Mesenchymal stem cell (in vitro differentiated cells and primary cell): Measurements from ENCODE around the gene CASKIN1.

Experiments used
- DNase-seq: peaks from one replicate; pipeline ENCODE4 v3.0.0-alpha.2; 2013
- H2AFZ ChIP-seq: one replicate; pipeline ENCODE4 v1.6.1; 2013; ENCODE audit warnings: low read depth, mild to moderate bottlenecking, control low read depth, inconsistent platforms, low read length, moderate library complexity
- H2AK5ac ChIP-seq: 2 replicates; pipeline ENCODE4 v1.6.1; 2013; ENCODE audit warnings: low read length, moderate library complexity, mild to moderate bottlenecking, inconsistent platforms; ENCODE audit not compliant: severe bottlenecking
- H2BK120ac ChIP-seq: one replicate; pipeline ENCODE4 v1.6.1; 2013; ENCODE audit warnings: low read depth, mild to moderate bottlenecking, inconsistent platforms, low read length, moderate library complexity
- H2BK12ac ChIP-seq, 2 experiments: one replicate each; pipeline ENCODE4 v1.6.1; 2013; ENCODE audit warnings: inconsistent platforms in 2 of 2, low read length in 2 of 2, mild to moderate bottlenecking in 2 of 2, moderate library complexity in 2 of 2, control low read depth in 1 of 2
- H2BK15ac ChIP-seq: one replicate; pipeline ENCODE4 v1.6.1; 2013; ENCODE audit warnings: mild to moderate bottlenecking, low read depth, inconsistent platforms; ENCODE audit not compliant: poor library complexity, severe bottlenecking
- H2BK5ac ChIP-seq: 2 replicates; pipeline ENCODE4 v1.6.1; 2013; ENCODE audit warnings: low read depth, mild to moderate bottlenecking, low read length, control low read depth, inconsistent platforms; ENCODE audit not compliant: poor library complexity, severe bottlenecking
- H3K14ac ChIP-seq, 2 experiments: one replicate each; pipeline ENCODE4 v1.6.1; 2013; ENCODE audit warnings: inconsistent platforms in 2 of 2, low read length in 2 of 2, control low read depth in 1 of 2, mild to moderate bottlenecking in 1 of 2, moderate library complexity in 1 of 2
- H3K18ac ChIP-seq, 2 experiments: one replicate each; pipeline ENCODE4 v1.6.1; 2013; ENCODE audit warnings: inconsistent platforms in 2 of 2, low read length in 2 of 2, control low read depth in 1 of 2, low read depth in 1 of 2, mild to moderate bottlenecking in 1 of 2
- H3K23ac ChIP-seq, 2 experiments: one replicate each; pipeline ENCODE4 v1.6.1; 2013; ENCODE audit warnings: inconsistent platforms in 2 of 2, low read length in 2 of 2, mild to moderate bottlenecking in 2 of 2, moderate library complexity in 2 of 2, control low read depth in 1 of 2
- H3K27ac ChIP-seq: 2 replicates; pipeline ENCODE4 v1.5.1; 2013; ENCODE audit warnings: mild to moderate bottlenecking, moderate library complexity, low read length, control low read depth, inconsistent platforms; ENCODE audit not compliant: poor library complexity, severe bottlenecking
- H3K27me3 ChIP-seq, 2 experiments: 2 replicates each; pipeline versions ENCODE4 v1.6.1 to v1.7.0; 2013; ENCODE audit warnings: low read length in 2 of 2, mild to moderate bottlenecking in 2 of 2, moderate library complexity in 2 of 2, control low read depth in 1 of 2, inconsistent platforms in 1 of 2; ENCODE audit not compliant: control insufficient read depth in 1 of 2, insufficient read depth in 1 of 2
- H3K36me3 ChIP-seq, 2 experiments: 2 replicates each; pipeline versions ENCODE4 v1.6.1 to v1.7.0; 2013; ENCODE audit warnings: low read length in 2 of 2, control low read depth in 1 of 2, inconsistent platforms in 1 of 2, low read depth in 1 of 2, mild to moderate bottlenecking in 1 of 2; ENCODE audit not compliant: insufficient read depth in 2 of 2, control insufficient read depth in 1 of 2
- H3K4ac ChIP-seq, 2 experiments: one replicate each; pipeline ENCODE4 v1.6.1; 2013; ENCODE audit warnings: inconsistent platforms in 2 of 2, low read length in 2 of 2, mild to moderate bottlenecking in 2 of 2, moderate library complexity in 2 of 2, control low read depth in 1 of 2, low read depth in 1 of 2
- H3K4me1 ChIP-seq: 2 replicates; pipeline ENCODE4 v1.6.1; 2013; ENCODE audit warnings: low read depth, low read length, control low read depth; ENCODE audit not compliant: control insufficient read depth, insufficient read depth
- H3K4me2 ChIP-seq: 2 replicates; pipeline ENCODE4 v1.6.1; 2013; ENCODE audit warnings: low read length, mild to moderate bottlenecking, inconsistent platforms; ENCODE audit not compliant: poor library complexity, severe bottlenecking
- H3K4me3 ChIP-seq, 2 experiments: 2 replicates each; pipeline versions ENCODE4 v1.5.1 to v1.7.0; 2013; ENCODE audit warnings: low read length in 2 of 2, mild to moderate bottlenecking in 2 of 2, control low read depth in 1 of 2, low read depth in 1 of 2; ENCODE audit not compliant: insufficient read depth in 1 of 2
- H3K79me1 ChIP-seq: replicated peaks from 2 replicates; pipeline ENCODE4 v1.6.1; 2013; ENCODE audit warnings: mild to moderate bottlenecking, control low read depth, low read length, inconsistent platforms; ENCODE audit not compliant: poor library complexity, severe bottlenecking
- H3K9ac ChIP-seq: 2 replicates; pipeline ENCODE4 v1.7.0; 2013; ENCODE audit warnings: mild to moderate bottlenecking, low read length, moderate library complexity
- H3K9me3 ChIP-seq: 2 replicates; pipeline ENCODE4 v1.7.0; 2013; ENCODE audit warnings: mild to moderate bottlenecking, low read length; ENCODE audit not compliant: control insufficient read depth
- H4K8ac ChIP-seq: one replicate; pipeline ENCODE4 v1.6.1; 2013; ENCODE audit warnings: inconsistent platforms, mild to moderate bottlenecking, low read length, moderate library complexity
- H4K91ac ChIP-seq: one replicate; pipeline ENCODE4 v1.6.1; 2013; ENCODE audit warnings: mild to moderate bottlenecking, low read length, inconsistent platforms
- WGBS: methylation state at CpG from one replicate; pipeline ENCODE4 v1.1.7; 2013; ENCODE audit warnings: mixed read lengths; 5-methylcytosine and 5-hydroxymethylcytosine counted together

The CASKIN1 gene

GRCh38 chr16:2213817-2214718 lies 17.7 kb upstream of the CASKIN1 start:
- H4K91ac ChIP-seq = peak overlapping the region; percentile 79
- H3K36me3 ChIP-seq = peaks cover 11 to 34% of the 10 kb centered on the region in 2 experiments
- peak overlapping the region; percentile 86 for H3K9ac ChIP-seq
- peak overlapping the region; percentile 54 for H2BK120ac ChIP-seq
- H2BK15ac ChIP-seq = peak overlapping the region; percentile 75
- H3K79me1 ChIP-seq = peaks cover 17% of the 10 kb centered on the region
- peak overlapping the region in 1 of 2 experiments; percentile 80 for H2BK12ac ChIP-seq
- peak overlapping the region; percentile 39 for H2AFZ ChIP-seq
- H3K27me3 ChIP-seq = no peaks in the 10 kb centered on the region
- no peak overlapping the region for H2AK5ac ChIP-seq
- H3K23ac ChIP-seq = peak overlapping the region in 1 of 2 experiments; percentile 91
- H4K8ac ChIP-seq = peak overlapping the region; percentile 14
- H3K9me3 ChIP-seq = no peaks in the 10 kb centered on the region
- no peak overlapping the region for H2BK5ac ChIP-seq
- peak overlapping the region; percentile 73 to 95 for H3K18ac ChIP-seq
- WGBS = 1% methylated on average over 71 of the region's 98 CpGs
- H3K4me1 ChIP-seq = peaks cover 34% of the 10 kb centered on the region
- H3K4me3 ChIP-seq = peak overlapping the region; percentile 81 to 91
- peak overlapping the region; percentile 50 to 85 for H3K4ac ChIP-seq
- DNase-seq = no peak
- peak overlapping the region in 1 of 2 experiments; percentile 94 for H3K14ac ChIP-seq
- H3K4me2 ChIP-seq = peak overlapping the region; percentile 95
- no peak overlapping the region for H3K27ac ChIP-seq

GRCh38 chr16:2212362-2213324 lies 16.2 kb upstream of the CASKIN1 start:
- no peak overlapping the region for H2BK120ac ChIP-seq
- no peak overlapping the region for H2BK5ac ChIP-seq
- H3K4me3 ChIP-seq = peak overlapping the region in 1 of 2 experiments; percentile 81
- no peak overlapping the region for H2BK15ac ChIP-seq
- WGBS = 82% methylated on average over 18 of the region's 19 CpGs
- peak overlapping the region; percentile 43 for H4K91ac ChIP-seq
- H2AK5ac ChIP-seq = no peak overlapping the region
- H3K23ac ChIP-seq = peak overlapping the region in 1 of 2 experiments; percentile 74
- H3K14ac ChIP-seq = no peak overlapping the region
- peaks cover 37% of the 10 kb centered on the region for H3K4me1 ChIP-seq
- peaks cover 25 to 49% of the 10 kb centered on the region in 2 experiments for H3K36me3 ChIP-seq
- H3K4ac ChIP-seq = no peak overlapping the region
- H4K8ac ChIP-seq = no peak overlapping the region
- H3K9me3 ChIP-seq = no peaks in the 10 kb centered on the region
- peak overlapping the region in 1 of 2 experiments; percentile 50 for H3K18ac ChIP-seq
- peak overlapping the region; percentile 86 for H3K9ac ChIP-seq
- no peaks in the 10 kb centered on the region for H3K27me3 ChIP-seq
- no peak overlapping the region for H2AFZ ChIP-seq
- no peak overlapping the region for H3K27ac ChIP-seq
- H3K4me2 ChIP-seq = peak overlapping the region; percentile 95
- H2BK12ac ChIP-seq = peak overlapping the region in 1 of 2 experiments; percentile 31
- no peak for DNase-seq
- H3K79me1 ChIP-seq = peaks cover 28% of the 10 kb centered on the region

GRCh38 chr16:2211923-2212347 lies 15.5 kb upstream of the CASKIN1 start:
- Histone ChIP-seq H2BK12ac (no peak overlapping the region), H2AK5ac (no peak overlapping the region), H3K18ac (no peak overlapping the region), H3K27me3 (no peaks in the 10 kb centered on the region), H3K9ac (peak overlapping the region; percentile 86), H3K27ac (no peak overlapping the region), H3K4me2 (no peak overlapping the region), H3K9me3 (no peaks in the 10 kb centered on the region), H3K4me1 (peaks cover 37% of the 10 kb centered on the region), H2BK5ac (no peak overlapping the region), H3K14ac (no peak overlapping the region), H2AFZ (no peak overlapping the region), H2BK120ac (no peak overlapping the region), H3K79me1 (peaks cover 30% of the 10 kb centered on the region), H3K23ac (no peak overlapping the region), H3K36me3 (peaks cover 31 to 56% of the 10 kb centered on the region in 2 experiments), H4K91ac (peak overlapping the region; percentile 47), H4K8ac (no peak overlapping the region), H3K4me3 (peak overlapping the region in 1 of 2 experiments; percentile 14), H3K4ac (no peak overlapping the region), H2BK15ac (peak overlapping the region; percentile 49)
- 92% methylated on average over 11 of the region's 11 CpGs for WGBS
- DNase-seq = no peak
